ENCODE results near the gene ROR2. TPM values are rescaled to one million over a fixed set of nuclear protein-coding genes. Genes with fewer than 3 reads are reported as not detected.

The ROR2 gene
- total and polyA plus RNA-seq, 2 of the 13 experiments (the other 11 are each of a cell fraction or from before 2014, with no cell fraction given): not detected

DNA sequence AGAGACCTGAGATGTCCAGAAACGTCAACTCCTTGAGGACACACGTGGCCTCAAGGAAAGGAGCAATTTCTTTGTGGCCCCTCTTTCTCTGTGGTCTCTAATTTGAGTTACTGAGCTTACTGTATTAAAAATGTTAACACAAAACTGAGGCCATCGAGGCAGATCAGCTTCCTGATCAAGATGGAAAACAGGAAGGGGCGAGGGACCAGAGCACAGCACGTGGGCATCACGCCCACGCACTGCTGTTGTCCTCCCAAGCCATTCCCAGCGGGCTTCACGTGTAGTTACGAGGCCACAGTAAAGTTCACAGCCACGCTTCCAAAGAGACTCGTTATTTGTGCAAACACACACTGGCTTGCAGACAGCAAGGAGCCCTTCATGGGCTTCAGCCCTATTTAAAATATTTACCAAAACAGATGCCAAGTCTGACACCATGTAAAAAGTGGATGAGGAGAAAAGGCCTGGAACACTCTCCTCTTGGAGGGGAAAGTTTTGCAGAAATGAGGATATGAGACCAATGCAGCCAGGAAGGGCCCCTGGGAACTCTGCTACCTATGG, 149.5 kb downstream of the ROR2 start:
- H3K27ac ChIP-seq (ENCODE audit: extremely low read length, insufficient read depth, low read length): no peak overlapping the region
- no peak for ATAC-seq

More for the DNA sequence above, 149.5 kb downstream of the ROR2 start:
- ChIA-PET CTCF (ENCODE audit: low intra/inter-chr PET ratio, low total read pairs) (no interaction called here), POLR2A (no interaction called here)
- FAIRE-seq: no peak
- Histone ChIP-seq H2AFZ (ENCODE audit: low read length) (no peak overlapping the region), H3K27me3 (ENCODE audit: control insufficient read depth in 1 of 2, insufficient read depth in 2 of 2, low read length in 2 of 2) (peaks cover 0 to 27% of the 10 kb centered on the region in 2 experiments; a peak in 4 of 5 replicates), H3K4me3 (replicated peaks in 1 of 3; ENCODE audit: insufficient read depth in 1 of 3, low read depth in 2 of 3, low read length in 3 of 3) (no peak overlapping the region), H3K79me2 (ENCODE audit: insufficient read depth, low read length) (no peaks in the 10 kb centered on the region), H3K4me2 (ENCODE audit: low read depth, low read length) (no peak overlapping the region), H3K36me3 (replicated peaks in 1 of 2; ENCODE audit: control insufficient read depth in 1 of 2, insufficient read depth in 2 of 2, low read length in 2 of 2) (no peaks in the 10 kb centered on the region), H4K20me1 (ENCODE audit: insufficient read depth, low read length) (no peaks in the 10 kb centered on the region), H3K9me3 (ENCODE audit: low read length) (no peaks in the 10 kb centered on the region), H3K9ac (ENCODE audit: insufficient read depth, low read depth, low read length) (no peak overlapping the region), H3K4me1 (ENCODE audit: insufficient read depth, low read length) (no peaks in the 10 kb centered on the region)
- no peak for TF ChIP-seq NFE2L1 (CRISPR knock-in tag; IDR thresholded peaks at IDR 0.05; ENCODE audit: borderline replicate concordance)
- TF ChIP-seq SMAD1 (CRISPR knock-in tag; IDR thresholded peaks at IDR 0.05; ENCODE audit: borderline replicate concordance, low read depth): no peak
- TF ChIP-seq, protein P1, sequence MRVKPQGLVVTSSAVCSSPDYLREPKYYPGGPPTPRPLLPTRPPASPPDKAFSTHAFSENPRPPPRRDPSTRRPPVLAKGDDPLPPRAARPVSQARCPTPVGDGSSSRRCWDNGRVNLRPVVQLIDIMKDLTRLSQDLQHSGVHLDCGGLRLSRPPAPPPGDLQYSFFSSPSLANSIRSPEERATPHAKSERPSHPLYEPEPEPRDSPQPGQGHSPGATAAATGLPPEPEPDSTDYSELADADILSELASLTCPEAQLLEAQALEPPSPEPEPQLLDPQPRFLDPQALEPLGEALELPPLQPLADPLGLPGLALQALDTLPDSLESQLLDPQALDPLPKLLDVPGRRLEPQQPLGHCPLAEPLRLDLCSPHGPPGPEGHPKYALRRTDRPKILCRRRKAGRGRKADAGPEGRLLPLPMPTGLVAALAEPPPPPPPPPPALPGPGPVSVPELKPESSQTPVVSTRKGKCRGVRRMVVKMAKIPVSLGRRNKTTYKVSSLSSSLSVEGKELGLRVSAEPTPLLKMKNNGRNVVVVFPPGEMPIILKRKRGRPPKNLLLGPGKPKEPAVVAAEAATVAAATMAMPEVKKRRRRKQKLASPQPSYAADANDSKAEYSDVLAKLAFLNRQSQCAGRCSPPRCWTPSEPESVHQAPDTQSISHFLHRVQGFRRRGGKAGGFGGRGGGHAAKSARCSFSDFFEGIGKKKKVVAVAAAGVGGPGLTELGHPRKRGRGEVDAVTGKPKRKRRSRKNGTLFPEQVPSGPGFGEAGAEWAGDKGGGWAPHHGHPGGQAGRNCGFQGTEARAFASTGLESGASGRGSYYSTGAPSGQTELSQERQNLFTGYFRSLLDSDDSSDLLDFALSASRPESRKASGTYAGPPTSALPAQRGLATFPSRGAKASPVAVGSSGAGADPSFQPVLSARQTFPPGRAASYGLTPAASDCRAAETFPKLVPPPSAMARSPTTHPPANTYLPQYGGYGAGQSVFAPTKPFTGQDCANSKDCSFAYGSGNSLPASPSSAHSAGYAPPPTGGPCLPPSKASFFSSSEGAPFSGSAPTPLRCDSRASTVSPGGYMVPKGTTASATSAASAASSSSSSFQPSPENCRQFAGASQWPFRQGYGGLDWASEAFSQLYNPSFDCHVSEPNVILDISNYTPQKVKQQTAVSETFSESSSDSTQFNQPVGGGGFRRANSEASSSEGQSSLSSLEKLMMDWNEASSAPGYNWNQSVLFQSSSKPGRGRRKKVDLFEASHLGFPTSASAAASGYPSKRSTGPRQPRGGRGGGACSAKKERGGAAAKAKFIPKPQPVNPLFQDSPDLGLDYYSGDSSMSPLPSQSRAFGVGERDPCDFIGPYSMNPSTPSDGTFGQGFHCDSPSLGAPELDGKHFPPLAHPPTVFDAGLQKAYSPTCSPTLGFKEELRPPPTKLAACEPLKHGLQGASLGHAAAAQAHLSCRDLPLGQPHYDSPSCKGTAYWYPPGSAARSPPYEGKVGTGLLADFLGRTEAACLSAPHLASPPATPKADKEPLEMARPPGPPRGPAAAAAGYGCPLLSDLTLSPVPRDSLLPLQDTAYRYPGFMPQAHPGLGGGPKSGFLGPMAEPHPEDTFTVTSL (CRISPR knock-in tag; IDR thresholded peaks at IDR 0.05; ENCODE audit: borderline replicate concordance): no peak
- TF ChIP-seq, protein P2, sequence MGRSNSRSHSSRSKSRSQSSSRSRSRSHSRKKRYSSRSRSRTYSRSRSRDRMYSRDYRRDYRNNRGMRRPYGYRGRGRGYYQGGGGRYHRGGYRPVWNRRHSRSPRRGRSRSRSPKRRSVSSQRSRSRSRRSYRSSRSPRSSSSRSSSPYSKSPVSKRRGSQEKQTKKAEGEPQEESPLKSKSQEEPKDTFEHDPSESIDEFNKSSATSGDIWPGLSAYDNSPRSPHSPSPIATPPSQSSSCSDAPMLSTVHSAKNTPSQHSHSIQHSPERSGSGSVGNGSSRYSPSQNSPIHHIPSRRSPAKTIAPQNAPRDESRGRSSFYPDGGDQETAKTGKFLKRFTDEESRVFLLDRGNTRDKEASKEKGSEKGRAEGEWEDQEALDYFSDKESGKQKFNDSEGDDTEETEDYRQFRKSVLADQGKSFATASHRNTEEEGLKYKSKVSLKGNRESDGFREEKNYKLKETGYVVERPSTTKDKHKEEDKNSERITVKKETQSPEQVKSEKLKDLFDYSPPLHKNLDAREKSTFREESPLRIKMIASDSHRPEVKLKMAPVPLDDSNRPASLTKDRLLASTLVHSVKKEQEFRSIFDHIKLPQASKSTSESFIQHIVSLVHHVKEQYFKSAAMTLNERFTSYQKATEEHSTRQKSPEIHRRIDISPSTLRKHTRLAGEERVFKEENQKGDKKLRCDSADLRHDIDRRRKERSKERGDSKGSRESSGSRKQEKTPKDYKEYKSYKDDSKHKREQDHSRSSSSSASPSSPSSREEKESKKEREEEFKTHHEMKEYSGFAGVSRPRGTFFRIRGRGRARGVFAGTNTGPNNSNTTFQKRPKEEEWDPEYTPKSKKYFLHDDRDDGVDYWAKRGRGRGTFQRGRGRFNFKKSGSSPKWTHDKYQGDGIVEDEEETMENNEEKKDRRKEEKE (IDR thresholded peaks at IDR 0.05): no peak
- TF ChIP-seq, protein P3, sequence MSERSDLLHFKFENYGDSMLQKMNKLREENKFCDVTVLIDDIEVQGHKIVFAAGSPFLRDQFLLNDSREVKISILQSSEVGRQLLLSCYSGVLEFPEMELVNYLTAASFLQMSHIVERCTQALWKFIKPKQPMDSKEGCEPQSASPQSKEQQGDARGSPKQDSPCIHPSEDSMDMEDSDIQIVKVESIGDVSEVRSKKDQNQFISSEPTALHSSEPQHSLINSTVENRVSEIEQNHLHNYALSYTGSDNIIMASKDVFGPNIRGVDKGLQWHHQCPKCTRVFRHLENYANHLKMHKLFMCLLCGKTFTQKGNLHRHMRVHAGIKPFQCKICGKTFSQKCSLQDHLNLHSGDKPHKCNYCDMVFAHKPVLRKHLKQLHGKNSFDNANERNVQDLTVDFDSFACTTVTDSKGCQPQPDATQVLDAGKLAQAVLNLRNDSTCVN (CRISPR knock-in tag; IDR thresholded peaks at IDR 0.05; ENCODE audit: borderline replicate concordance): no peak
- TF ChIP-seq ZFYVE20 (CRISPR knock-in tag; IDR thresholded peaks at IDR 0.05; ENCODE audit: borderline replicate concordance, low read depth): no peak
- no peak for TF ChIP-seq ZNF747 (CRISPR knock-in tag; IDR thresholded peaks at IDR 0.05; ENCODE audit: borderline replicate concordance)
- TF ChIP-seq NCOA1 (CRISPR knock-in tag; IDR thresholded peaks at IDR 0.05): no peak
- TF ChIP-seq RFX3 (CRISPR knock-in tag; IDR thresholded peaks at IDR 0.05): no peak
- no peak for TF ChIP-seq AGO1 (IDR thresholded peaks at IDR 0.05; ENCODE audit: low read depth, low read length, poor library complexity, severe bottlenecking)
- TF ChIP-seq ERF (CRISPR knock-in tag; IDR thresholded peaks at IDR 0.05): no peak
- WGBS (ENCODE audit: low lambda C conversion rate): 16% methylated on average over 11 of the region's 12 CpGs
- intact Hi-C loops (cut with micrococcal nuclease; ENCODE audit: unreplicated experiment) (no loop called here), in situ Hi-C loops (cut with HindIII; ENCODE audit: extremely low pct_ligation_motif_present, low pct_unique_long_range_greater_than_20kb) (no loop called here)
- DNase-seq (ENCODE audit: low spot score): no peak
- BruUV-seq (replicated peaks): no TSS peak
